Fibroblast of skin of abdomen (primary cell): ENCODE measurements around the gene BEX1. TPM values are rescaled to one million over a fixed set of nuclear protein-coding genes. Genes with fewer than 3 reads are reported as not detected.
A peak's percentile ranks its signal among the peaks of the same experiment; 100 is the strongest.
"Not testable (repeated sequence)": the region's sequence is repeated elsewhere in the genome, so short reads cannot be mapped to it uniquely, and the experiment has no call there.

ENCODE experiments used
- DNase-seq: peaks from one replicate; pipeline ENCODE4 v3.0.0-alpha.2; 2013
- polyA plus RNA-seq, 2 experiments: library from polyadenylated mRNA; unstranded; fragments of 120-200 nt; gene quantifications; one replicate each; pipeline ENCODE4 v1.2.1, GENCODE V29; 2013; ENCODE audit not compliant: insufficient read length in 2 of 2

BEX1 gene
- 2.3 TPM for polyA plus RNA-seq (2013, experiment 1 of 2; ENCODE audit: insufficient read length)
- polyA plus RNA-seq (2013, experiment 2 of 2; ENCODE audit: insufficient read length): 1.7 TPM

GRCh38 chrX:103063918-103064434, at the start of gene BEX1:
TSS of gene BEX1 (minus strand) at chrX:103064171. CDS start at chrX:103063274, 897 bp downstream.
- peak; percentile 1 for DNase-seq

GRCh38 chrX:103109497-103109896, 45.5 kb upstream of the BEX1 start:
- not testable (repeated sequence) for DNase-seq

GRCh38 chrX:103107836-103108235, 43.9 kb upstream of the BEX1 start:
- no peak for DNase-seq

- DNase-seq: not testable (repeated sequence)
Measured at GRCh38 chrX:103107227-103107737, 43.3 kb upstream of the BEX1 start.

GRCh38 chrX:103104370-103104769, 40.4 kb upstream of the BEX1 start:
- DNase-seq: not testable (repeated sequence)

GRCh38 chrX:103103866-103104265, 39.9 kb upstream of the BEX1 start:
- not testable (repeated sequence) for DNase-seq

- DNase-seq: no peak
Measured at GRCh38 chrX:103101299-103102042, 37.5 kb upstream of the BEX1 start.

GRCh38 chrX:103100484-103100883, 36.5 kb upstream of the BEX1 start:
- no peak for DNase-seq

- no peak for DNase-seq
Measured at GRCh38 chrX:103099691-103100090, 35.7 kb upstream of the BEX1 start.

GRCh38 chrX:103098488-103098887, 34.5 kb upstream of the BEX1 start:
- no peak for DNase-seq

- no peak for DNase-seq
Measured at GRCh38 chrX:103092942-103093341, 29.0 kb upstream of the BEX1 start, which contains the start of gene NXF3. TSS of gene NXF3 (minus strand) at chrX:103093143. CDS start at chrX:103093023, 120 bp downstream.

- no peak for DNase-seq
Measured at GRCh38 chrX:103081051-103081450, 17.1 kb upstream of the BEX1 start.

- DNase-seq: no peak
Measured at GRCh38 chrX:103073467-103073866, 9.5 kb upstream of the BEX1 start.

- DNase-seq: no peak
Measured at GRCh38 chrX:103066606-103067005, 2.6 kb upstream of the BEX1 start.

- peak; percentile 24 for DNase-seq
Measured at GRCh38 chrX:103063191-103063845, 653 bp downstream of the BEX1 start.

- no peak for DNase-seq
Measured at GRCh38 chrX:103061486-103061885, 2.5 kb downstream of the BEX1 start.

- no peak for DNase-seq
Measured at GRCh38 chrX:103056902-103057301, 7.1 kb downstream of the BEX1 start.

- no peak for DNase-seq
Measured at GRCh38 chrX:103052625-103053024, 11.3 kb downstream of the BEX1 start.

- no peak for DNase-seq
Measured at GRCh38 chrX:103051260-103051789, 12.6 kb downstream of the BEX1 start.

GRCh38 chrX:103033371-103033770, 30.6 kb downstream of the BEX1 start:
- not testable (repeated sequence) for DNase-seq

GRCh38 chrX:103017542-103017941, 46.4 kb downstream of the BEX1 start:
- no peak for DNase-seq

- DNase-seq: no peak
Measured at GRCh38 chrX:103012945-103013344, 51.0 kb downstream of the BEX1 start.
